ENCODE data around the gene M1AP. TPM values are rescaled to one million over a fixed set of nuclear protein-coding genes. Genes with fewer than 3 reads are reported as not detected.

Gene M1AP
- total RNA-seq, 1 donor from 2014 or later: 0.75 TPM

- Histone ChIP-seq H3K9me3 (ENCODE audit: low read depth) (no peaks in the 10 kb centered on the region), H2AFZ (replicated peaks) (peak overlapping the region; percentile 95), H3K9ac (no peak overlapping the region), H3K4me1 (peaks cover 11% of the 10 kb centered on the region), H3F3A (ENCODE audit: low read depth) (peaks cover 23% of the 10 kb centered on the region), H3K79me2 (ENCODE audit: low read depth) (peaks cover 15% of the 10 kb centered on the region), H3K4me2 (peak overlapping the region; percentile 74), H3K27me3 (peaks cover 45% of the 10 kb centered on the region), H3K4me3 (peak overlapping the region; percentile 51), H3K36me3 (no peaks in the 10 kb centered on the region), H4K20me1 (ENCODE audit: low read depth) (peaks cover 14% of the 10 kb centered on the region), H3K27ac (no peak overlapping the region)
- Mint-ChIP-seq H3K9me3 (no peaks in the 10 kb centered on the region), H3K4me3 (peak overlapping the region; percentile 86), H3K36me3 (peaks cover 26% of the 10 kb centered on the region), H3K27ac (no peak overlapping the region), H3K27me3 (ENCODE audit: insufficient read depth, low read depth) (peaks cover 19% of the 10 kb centered on the region), H3K4me1 (peaks cover 23% of the 10 kb centered on the region)
- TF ChIP-seq, protein P1, sequence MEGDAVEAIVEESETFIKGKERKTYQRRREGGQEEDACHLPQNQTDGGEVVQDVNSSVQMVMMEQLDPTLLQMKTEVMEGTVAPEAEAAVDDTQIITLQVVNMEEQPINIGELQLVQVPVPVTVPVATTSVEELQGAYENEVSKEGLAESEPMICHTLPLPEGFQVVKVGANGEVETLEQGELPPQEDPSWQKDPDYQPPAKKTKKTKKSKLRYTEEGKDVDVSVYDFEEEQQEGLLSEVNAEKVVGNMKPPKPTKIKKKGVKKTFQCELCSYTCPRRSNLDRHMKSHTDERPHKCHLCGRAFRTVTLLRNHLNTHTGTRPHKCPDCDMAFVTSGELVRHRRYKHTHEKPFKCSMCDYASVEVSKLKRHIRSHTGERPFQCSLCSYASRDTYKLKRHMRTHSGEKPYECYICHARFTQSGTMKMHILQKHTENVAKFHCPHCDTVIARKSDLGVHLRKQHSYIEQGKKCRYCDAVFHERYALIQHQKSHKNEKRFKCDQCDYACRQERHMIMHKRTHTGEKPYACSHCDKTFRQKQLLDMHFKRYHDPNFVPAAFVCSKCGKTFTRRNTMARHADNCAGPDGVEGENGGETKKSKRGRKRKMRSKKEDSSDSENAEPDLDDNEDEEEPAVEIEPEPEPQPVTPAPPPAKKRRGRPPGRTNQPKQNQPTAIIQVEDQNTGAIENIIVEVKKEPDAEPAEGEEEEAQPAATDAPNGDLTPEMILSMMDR (IDR thresholded peaks at IDR 0.05): no peak
- no peak for TF ChIP-seq EZH2 (IDR thresholded peaks at IDR 0.05)
- no peak for TF ChIP-seq EZH2phosphoT487 (IDR thresholded peaks at IDR 0.05)
- DNase-seq (ENCODE audit: low spot score): peak; percentile 41
These were observed 99.7 kb downstream of the M1AP start for GRCh38 chr2:74548285-74548899.

- Histone ChIP-seq H3K36me3 (no peaks in the 10 kb centered on the region), H3K9me3 (ENCODE audit: low read depth) (no peaks in the 10 kb centered on the region), H3K9ac (no peak overlapping the region), H3K4me1 (peaks cover 4% of the 10 kb centered on the region), H3K27me3 (peaks cover 38% of the 10 kb centered on the region), H3K79me2 (ENCODE audit: low read depth) (peaks cover 4% of the 10 kb centered on the region), H4K20me1 (ENCODE audit: low read depth) (peaks cover 6% of the 10 kb centered on the region), H3K4me2 (no peak overlapping the region), H2AFZ (replicated peaks) (no peak overlapping the region), H3K27ac (no peak overlapping the region), H3K4me3 (no peak overlapping the region), H3F3A (ENCODE audit: low read depth) (peaks cover 13% of the 10 kb centered on the region)
- Mint-ChIP-seq H3K4me3 (no peak overlapping the region), H3K27me3 (ENCODE audit: insufficient read depth, low read depth) (peaks cover 21% of the 10 kb centered on the region), H3K36me3 (peaks cover 19% of the 10 kb centered on the region), H3K27ac (no peak overlapping the region), H3K9me3 (no peaks in the 10 kb centered on the region), H3K4me1 (peaks cover 16% of the 10 kb centered on the region)
- TF ChIP-seq, protein P1 (IDR thresholded peaks at IDR 0.05): no peak
- TF ChIP-seq EZH2phosphoT487 (IDR thresholded peaks at IDR 0.05): no peak
- DNase-seq (ENCODE audit: low spot score): no peak
These were observed 102.1 kb downstream of the M1AP start for GRCh38 chr2:74546004-74546403.

- Histone ChIP-seq H3K9ac (no peak overlapping the region), H3K27me3 (peaks cover 26% of the 10 kb centered on the region), H3K4me3 (no peak overlapping the region), H3K9me3 (ENCODE audit: low read depth) (no peaks in the 10 kb centered on the region), H3K4me1 (peaks cover 4% of the 10 kb centered on the region), H3K4me2 (no peak overlapping the region), H3K36me3 (no peaks in the 10 kb centered on the region), H2AFZ (replicated peaks) (no peak overlapping the region), H3K27ac (no peak overlapping the region), H3K79me2 (ENCODE audit: low read depth) (no peaks in the 10 kb centered on the region), H4K20me1 (ENCODE audit: low read depth) (peaks cover 6% of the 10 kb centered on the region), H3F3A (ENCODE audit: low read depth) (peaks cover 10% of the 10 kb centered on the region)
- peaks cover 13% of the 10 kb centered on the region for H3K36me3 Mint-ChIP-seq
- H3K27ac Mint-ChIP-seq: no peak overlapping the region
- no peaks in the 10 kb centered on the region for H3K9me3 Mint-ChIP-seq
- no peak overlapping the region for H3K4me3 Mint-ChIP-seq
- no peak for TF ChIP-seq EZH2phosphoT487 (IDR thresholded peaks at IDR 0.05)
- TF ChIP-seq, protein P1 (IDR thresholded peaks at IDR 0.05): no peak
- TF ChIP-seq EZH2 (IDR thresholded peaks at IDR 0.05): no peak
- H3K27me3 Mint-ChIP-seq (ENCODE audit: insufficient read depth, low read depth): peaks cover 11% of the 10 kb centered on the region
- DNase-seq (ENCODE audit: low spot score): no peak
- peaks cover 10% of the 10 kb centered on the region for H3K4me1 Mint-ChIP-seq
These were observed 103.5 kb downstream of the M1AP start for GRCh38 chr2:74544634-74545033.

Data from neural progenitor cell (in vitro differentiated cells).